Activated CD8-positive, alpha-beta memory T cell treated with anti-CD3 and anti-CD28 coated beads for 48 hours (primary cell): ENCODE data around the gene GOLM1.

Experiments used
- DNase-seq, 3 experiments: peaks; one replicate each; pipeline ENCODE4 v3.0.0-alpha.2; 2020; ENCODE audit warnings: low read depth in 2 of 3, low spot score in 2 of 3

Gene GOLM1

DNA sequence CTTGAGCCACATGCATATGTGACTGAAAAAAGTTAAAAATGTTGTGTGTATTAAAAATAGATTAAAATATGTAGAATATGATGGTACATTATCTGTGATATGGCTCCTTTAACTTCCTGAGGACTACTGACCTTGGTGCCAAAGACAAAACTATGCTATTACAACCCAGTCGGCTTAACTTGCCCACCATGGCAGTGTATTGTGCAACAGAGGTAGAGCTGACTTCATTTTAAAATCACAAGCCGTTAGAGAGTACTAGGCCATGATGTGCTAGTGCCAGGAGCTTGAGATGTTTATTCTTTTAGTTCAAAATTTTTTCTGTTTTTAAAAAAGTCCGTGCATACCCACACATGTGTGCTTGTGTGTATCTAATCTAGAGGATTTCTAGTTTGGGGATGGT lies 112.1 kb downstream of the GOLM1 start:
- DNase-seq, result no peak

GRCh38 chr9:85984457-85984856 lies 114.9 kb downstream of the GOLM1 start:
- DNase-seq, result no peak

GRCh38 chr9:85981369-85981768 lies 118.0 kb downstream of the GOLM1 start:
- no peak for DNase-seq

DNA sequence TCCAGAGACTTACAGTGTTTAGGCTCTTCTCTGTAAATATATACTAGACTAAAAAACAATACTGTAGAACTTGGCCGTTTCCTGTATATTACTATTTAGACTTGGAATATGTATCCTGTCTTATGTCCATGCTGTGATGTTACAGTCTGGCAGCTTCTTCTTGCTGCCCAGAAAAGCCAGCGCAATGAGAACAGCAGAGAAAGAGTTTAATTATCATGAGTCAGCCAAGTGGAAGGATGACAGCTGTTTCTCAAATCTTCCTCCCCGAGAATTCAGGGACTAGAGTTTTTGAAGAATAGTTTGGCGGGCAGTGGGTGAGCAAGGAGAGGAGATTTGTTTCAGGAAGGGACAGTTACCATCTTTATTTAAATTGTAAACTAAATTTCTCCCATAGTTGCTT lies 120.9 kb downstream of the GOLM1 start:
- no peak for DNase-seq
